Measurements from ENCODE around the gene CNN3.

Gene CNN3

DNA sequence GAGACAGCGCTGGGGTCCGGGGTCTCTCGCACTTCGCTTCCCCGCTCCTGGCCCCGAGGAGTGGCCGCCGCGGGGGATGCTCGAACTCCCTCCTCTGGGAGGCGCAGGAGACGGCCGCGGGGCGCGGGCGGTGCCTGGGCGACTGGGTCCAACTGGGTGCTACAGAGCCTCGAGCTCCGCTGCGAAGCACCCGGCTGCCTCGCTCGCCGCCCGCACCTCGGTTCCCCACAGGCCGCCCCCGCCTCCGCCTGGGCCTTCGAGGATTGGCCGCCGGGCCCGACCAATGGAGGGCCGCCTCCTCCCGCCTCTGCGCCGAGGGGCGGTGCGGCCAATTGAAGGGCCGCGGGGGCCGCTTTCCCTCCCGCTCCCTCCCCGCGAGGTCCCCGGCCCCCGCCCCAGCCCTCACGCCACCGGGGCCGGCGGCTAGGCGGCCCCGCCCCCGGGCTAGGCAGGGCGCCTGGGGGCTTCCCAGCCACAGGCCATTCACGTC lies at the start of gene CNN3:
Gene CNN3 (minus strand): TSS at position 196 of the 490 bp plus-strand sequence. CDS start 216 bp downstream, outside the sequence.
- peak; percentile 60 for DNase-seq

DNA sequence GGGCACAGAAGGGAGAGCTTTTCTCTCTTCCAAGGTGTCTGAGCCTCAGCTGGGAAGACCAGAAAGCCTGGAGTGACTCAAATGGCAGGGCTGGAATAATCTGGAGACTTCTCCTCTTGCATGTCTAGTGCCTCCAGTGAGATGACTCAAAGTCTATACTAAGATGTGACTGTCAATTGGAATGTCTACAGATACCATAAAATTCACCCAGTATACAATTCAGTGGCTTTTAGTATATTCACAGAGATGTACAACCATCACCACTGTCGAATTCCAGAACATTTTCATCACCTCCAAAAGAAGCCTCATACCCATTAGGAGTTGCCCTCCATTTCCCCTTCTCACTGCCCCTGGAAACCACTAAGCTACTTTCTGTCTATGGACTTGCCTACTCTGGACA lies 47.9 kb upstream of the CNN3 start:
- no peak for DNase-seq

DNA sequence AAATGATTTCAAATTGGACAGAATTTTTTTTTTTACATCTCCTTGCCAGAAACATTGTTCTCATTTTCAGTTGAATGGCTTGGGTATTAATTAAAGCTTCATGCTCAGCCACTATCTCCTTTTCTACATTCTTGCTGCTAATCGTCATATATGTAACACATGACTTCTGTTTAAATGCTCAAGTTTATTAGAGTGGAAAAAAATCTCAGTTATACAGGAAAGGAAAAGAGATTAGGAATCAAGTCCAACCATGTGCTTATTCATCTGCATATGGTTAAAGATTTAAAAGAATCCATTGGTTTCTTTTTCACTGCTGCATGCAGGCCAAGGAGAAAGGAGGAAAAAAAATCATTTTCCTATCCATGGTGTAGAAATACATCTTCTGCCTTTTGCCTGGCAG lies 47.3 kb upstream of the CNN3 start:
- no peak for DNase-seq

DNA sequence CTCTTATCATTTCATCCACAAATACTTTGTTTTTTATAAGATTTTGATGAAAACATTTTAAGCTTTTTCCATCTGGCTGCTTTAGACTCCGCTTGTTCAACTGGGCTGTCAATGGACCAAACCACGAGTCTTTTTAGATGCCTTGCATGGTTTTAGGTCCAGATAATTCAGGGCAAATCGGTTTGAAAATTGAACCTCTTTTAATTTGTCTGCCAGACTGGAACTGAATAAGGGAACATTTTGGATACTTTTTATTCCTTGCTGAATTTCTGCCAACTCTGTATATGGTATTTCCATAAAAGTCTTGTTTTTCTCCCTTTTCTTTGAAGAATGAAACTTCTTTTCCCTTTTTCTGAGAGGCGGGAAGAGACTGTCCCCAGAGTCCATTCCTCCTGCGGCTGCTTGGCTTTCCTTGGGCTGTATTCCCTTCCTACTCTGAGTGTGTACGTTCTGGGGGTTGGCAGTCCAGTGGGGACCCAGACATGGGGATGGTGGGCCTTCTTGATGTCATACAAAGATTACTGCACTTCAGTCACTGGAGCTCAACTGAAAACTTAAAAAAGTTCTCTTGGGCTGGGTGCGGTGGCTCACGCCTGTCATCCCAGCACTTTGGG lies 46.5 kb upstream of the CNN3 start:
- no peak for DNase-seq

DNA sequence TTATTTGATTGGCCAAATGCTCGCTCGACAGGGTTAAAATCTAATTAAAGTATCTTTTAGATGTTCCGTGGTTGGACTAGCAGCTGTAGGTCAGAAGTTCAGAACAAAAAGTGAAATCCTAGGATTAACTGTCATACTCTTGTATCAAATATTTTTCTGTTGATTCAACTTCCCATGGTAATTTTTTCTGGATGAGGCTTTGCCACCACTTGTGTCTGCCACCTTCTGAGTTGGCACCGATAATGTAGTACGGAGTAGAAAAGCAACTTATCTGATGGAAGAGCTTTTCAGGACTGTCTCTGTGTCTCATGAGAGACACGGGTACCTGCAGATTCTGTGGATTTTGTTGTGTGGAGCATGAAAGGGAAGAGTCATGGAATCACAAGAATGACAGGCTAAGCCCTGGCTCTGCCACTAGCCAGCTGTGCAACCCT lies 44.6 kb upstream of the CNN3 start:
- DNase-seq = no peak

DNA sequence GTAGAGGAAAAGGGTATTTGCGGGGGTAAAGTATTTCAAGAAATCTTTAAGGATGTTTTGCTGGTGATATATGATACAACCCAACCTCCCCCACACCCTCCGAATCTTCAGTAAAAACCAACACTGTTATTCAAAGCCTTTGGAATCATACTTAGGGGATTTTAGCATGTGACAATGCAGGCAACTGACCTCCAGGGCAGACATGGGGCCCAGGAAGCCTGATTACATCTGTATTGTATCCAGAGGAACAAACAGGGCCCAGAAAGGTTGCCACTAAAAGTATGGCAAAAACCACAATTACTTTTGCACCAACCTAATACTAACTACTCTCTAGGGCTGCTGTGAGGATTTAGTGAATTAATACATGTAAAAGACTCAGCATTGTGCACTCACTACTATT lies 43.9 kb upstream of the CNN3 start:
- no peak for DNase-seq

DNA sequence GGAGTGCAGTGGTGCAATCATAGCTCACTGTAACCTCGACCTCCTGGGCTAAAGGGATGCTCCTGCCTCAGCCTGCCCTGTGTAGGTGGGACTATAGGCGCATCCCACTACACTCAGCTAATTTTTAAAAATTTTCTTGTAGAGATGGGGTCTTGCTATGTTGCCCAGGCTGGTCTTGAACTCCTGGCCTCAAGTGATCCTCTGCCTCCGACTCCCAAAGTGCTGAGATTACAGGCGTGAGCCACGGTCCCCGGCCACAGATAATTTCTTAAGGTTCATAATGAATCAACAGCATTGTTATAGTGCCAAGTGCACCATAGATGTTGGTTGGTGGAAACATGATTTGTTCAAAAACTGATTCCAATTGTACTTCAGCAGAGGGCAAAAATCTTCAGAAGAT lies 42.2 kb upstream of the CNN3 start:
- DNase-seq = no peak

DNA sequence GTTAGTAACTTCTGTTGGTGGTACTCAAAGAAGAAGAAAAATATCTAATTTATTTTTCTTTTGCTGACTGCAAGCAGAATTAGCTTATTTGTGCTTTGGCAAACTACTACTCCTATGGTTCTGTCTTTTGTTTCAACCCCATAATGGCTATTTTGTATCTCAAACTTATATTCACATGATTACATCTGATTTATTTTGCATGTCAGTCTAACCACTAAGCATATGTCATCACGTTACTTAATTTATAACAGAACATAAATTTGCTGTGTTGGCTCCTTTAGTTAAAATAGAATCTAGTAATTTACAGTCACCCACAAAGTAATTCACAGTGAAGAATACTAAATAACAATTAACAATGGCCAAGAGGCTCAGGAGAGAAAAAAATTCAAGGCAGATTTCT lies 39.1 kb upstream of the CNN3 start:
- DNase-seq = no peak

DNA sequence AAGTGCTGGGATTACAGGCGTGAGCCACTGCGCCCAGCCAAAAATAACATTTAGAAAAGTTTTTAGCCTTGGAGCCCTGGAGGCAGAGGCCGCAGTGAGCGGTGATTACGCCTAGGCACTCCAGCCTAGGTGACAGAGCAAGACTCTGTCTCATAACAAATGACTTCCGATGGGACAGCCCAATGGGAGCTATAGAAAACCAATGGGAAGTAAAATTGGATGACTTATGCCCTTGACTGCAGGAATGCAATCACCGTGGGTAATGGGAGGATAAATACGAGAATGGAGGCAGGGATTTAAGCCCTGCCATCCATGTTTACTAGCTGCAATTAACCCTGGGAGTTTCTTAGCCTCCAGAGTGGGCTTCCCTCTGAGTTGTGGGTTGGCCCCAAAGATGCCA lies 37.0 kb upstream of the CNN3 start:
- no peak for DNase-seq

DNA sequence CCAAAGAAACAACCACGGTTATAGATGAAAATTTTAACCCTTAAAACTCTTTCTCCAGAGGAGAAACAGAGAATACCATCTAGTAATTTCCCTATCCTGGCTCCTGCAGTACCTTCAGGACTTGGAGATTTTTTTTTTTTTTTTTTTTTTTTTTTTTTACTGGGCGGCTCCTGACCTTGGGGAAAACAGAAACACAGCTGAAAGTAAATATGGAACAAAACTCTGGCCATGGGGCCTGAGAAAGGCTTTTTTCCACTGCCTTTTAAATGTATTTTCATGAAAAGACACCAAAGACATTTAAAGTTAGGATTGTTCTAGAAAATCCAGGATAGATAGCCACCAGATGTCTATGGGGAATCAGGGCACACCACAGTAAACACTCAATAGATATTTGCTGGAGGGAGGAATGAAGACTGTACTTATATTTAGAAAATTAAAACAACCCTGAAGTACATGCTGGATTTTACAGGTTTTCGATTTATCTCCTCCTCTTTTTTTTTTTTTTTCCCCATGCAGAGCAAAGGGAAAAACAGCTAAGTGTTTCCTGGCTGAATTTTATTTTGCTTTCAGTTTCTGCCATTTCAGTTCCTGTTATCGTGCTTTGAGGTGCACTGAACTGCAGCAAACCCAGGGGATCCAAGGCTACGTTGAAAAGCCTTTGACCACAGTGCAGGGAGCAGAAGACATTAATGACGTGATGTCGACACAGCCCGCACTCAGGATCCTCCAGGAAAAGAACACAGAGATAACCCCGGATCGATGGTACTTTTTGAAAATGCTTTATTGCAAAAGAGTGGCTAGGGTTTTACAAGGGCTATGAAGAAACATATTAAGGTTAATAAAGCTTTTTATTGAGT lies 35.7 kb upstream of the CNN3 start:
- no peak for DNase-seq

DNA sequence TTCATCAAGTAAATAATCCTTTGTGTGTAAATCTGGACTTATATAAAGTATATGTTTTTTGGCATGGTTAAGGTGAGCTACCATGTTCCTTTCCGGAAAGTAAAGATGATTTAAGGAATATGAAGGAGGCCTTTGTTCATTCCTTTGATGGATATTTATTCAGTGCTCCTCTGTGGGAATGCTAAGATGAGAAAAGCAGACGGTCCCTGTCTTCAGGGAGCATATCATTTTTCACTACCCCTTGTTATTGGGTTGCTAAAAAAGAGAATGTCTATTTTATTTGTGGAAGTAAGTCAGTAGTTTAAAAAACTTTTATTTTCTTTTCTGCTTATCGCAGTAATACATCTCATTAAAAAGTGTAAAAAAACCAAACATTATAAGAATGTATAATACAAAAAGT lies 35.1 kb upstream of the CNN3 start:
- no peak for DNase-seq

DNA sequence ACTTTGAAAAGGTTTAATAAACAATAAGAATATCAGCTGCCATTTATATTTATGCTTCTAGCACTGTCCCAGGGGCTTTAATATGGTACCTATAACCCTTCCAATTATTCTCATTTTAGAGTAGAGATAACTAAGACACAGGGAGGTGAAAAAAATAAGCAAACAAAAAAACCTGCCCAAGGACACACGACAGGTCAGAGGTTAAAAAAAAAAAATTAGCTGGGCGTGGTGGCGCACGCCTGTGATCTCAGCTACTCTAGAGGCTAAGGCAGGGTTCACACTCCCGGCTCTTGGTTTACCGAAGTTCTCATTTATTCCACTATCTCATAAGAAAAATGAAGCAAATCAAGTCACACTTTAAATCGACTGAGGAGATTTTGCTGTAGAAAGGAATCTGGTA lies 34.7 kb upstream of the CNN3 start:
- no peak for DNase-seq

DNA sequence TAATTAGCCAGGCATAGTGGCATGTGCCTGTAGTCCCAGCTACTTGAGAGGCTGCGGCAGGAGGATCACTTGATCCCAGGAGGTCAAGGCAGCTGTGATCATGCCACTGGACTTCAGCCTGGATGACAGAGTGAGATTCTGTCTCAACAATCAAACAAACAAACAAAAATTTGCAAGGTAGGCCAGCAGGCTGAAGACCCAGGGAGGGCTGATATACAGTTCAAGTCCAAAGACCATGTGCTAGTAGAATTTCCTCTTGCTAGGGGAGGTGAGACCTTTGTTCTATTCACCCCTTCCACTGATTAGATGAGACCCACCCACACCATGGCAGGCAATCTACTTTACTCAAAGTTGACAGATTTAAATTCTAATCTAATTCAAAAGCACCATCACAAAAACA lies 31.2 kb upstream of the CNN3 start:
- DNase-seq = no peak

DNA sequence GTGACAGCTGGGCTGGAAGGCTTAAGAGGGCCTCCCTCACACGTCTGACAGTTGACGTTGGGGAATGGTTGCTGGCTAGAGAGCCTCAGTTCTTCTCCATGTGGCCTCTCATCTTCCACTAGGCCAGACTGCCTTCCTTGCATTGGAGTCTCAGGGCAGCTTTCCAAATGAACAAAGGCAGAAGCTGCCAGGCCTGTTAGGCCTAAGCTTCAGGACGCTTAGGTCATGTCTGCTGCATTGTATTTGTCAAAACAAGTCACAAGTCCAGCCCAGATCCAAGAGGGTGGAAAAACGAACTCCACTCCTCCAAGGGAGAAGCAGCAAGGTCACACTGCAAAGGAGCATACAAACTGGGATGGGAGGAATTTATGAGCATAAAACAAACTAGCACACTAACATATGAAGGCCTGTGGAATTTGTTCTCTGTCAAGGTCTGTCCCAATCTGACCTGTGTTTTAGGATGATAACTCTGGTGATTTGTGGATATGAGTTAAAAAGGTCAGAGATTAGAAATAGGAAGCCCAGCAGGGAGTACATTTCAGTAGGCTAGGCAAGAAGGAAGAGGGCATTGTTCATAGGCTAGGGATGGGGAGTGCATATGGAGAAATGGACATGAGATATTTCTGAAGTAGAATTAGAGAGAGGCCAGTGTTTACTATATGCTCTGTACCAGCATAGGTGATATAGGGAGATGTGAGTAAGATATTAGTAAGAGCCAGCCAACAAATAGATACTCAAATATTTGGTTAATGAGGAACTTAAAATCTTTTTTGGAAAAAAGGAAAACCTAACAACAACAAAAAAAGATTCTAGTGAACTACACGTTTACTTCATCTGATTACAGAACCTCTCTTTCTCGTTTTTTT lies 29.1 kb upstream of the CNN3 start:
- no peak for DNase-seq

DNA sequence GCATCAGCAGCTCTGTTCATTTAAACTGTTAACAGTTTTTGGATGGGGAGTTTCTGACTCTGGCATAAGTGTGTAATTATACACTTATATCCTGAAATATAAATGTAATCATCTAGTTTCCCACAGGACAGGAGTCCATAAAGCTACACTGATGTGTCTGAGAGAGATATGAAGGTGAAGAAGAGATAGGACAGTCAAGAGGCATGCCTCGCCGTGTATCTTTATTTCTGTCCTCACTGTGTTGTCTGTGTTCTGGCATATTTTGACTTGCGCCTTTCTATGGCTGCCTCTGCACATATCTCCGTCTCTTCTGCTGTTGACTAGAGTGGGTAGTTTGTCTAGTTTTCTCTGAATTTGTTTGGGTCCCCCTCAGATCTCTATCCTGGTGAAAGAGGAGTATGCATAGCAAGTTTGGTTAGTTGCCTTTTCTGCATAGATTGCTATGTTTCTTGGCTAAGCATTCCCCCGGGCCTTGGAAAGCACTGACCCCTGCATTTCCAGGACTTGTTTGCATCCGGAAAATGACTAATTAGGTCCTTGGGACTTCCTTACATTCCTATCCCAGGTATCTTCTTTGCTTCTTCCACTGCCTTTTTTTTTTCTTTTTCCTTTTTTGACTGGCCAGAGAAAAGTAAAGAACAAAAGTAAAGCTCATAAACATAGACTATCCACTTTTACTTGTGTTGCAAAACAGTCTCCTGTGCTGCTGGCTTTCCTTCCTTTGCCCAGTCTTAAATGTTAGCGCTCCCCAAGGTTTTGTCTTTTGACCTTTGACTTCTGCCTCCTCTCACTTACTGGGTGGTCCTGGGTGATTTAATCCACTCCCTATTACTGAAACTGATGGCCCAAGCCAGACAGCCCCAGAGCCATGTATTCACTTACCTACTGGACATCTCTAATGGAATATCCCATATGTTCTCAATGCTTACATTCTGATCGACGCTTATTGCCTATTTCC lies 27.6 kb upstream of the CNN3 start:
- no peak for DNase-seq

DNA sequence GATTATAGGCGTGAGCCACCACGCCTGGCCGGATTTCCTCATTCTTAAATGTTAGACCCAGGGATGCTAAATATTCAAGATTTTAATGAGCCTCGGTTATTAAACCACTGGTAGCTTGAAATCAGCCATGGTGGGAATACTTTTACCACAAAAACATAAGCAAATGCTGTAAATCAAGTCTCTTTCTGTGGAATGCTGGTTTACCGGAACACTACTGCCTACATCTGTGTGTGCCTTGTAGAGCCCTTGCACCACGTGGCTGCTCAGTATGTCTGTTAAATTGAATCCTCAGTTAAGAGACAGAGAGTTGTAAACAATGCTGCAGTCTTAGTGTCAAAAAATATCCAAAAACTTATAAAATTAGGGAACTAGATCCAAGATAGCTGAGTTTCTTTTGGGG lies 26.8 kb upstream of the CNN3 start:
- no peak for DNase-seq

DNA sequence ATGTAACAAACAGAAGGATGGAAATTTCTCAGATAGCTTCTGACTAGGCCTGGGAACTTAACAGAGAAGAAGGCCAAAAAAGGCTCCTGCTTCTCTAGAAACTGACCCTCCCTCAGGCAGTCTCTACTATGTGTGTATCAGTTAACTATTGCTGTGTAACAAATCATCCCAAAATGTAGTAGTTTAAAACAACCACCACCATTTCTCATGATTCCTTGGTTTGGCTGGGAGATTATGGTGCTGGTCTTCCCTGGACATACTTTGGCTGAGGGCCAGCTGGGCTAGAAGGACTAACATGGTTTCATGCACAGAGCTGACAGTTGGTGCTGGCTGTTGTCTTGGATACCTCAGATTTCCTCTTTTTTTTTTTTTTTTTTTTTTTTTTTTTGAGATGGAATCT lies 26.2 kb upstream of the CNN3 start:
- DNase-seq = no peak

DNA sequence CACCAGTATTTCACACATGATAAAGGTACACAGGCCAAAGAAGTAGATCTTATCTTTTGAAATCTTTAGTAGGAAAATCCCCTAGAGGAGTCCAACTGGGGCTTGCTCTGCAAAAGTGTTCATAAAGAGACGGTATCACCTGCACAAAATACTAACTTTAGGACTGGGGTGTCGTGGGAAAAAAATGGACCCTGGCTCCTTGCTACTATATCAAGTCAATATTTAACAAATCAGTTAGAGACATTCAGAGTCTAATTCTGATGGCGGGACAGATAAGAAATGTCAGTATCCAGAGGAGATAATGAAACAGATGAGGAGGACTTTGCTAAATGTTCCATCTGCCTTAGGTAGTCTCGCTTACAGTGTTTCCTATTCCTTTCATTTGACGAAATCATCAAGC lies 25.6 kb upstream of the CNN3 start:
- DNase-seq = no peak

DNA sequence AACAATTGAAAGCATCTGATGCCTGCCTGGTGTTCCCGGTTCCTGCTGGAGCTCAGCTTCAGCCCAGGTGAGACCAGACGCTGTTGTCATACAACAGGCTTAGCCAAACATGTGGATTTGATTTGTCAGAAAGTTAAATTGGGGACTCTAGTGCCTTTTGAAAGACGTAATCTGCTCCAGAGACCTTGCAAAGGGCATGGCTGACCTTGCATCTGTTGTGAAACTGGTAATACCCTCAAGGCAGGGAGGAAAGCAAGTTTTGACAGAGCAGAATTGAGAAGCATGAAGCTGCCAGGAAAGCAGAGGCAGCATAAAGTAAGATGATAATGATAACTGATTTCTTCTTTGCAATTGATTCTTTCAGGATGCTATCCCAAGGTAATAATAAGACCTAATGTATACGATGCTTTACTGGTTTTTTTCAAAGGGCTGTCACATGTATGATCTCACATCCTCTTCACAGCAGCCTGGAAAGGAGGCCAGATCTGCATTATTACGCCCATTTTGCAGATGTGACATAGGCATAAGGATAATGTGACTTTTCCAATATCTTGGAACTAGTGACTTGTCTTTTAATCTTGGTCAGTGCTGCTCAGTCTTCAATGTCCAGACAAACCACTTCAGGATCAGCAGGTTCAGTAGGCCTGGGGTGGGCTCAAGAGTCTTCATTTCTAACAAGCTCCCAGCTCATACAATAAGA lies 24.7 kb upstream of the CNN3 start:
- DNase-seq = no peak

DNA sequence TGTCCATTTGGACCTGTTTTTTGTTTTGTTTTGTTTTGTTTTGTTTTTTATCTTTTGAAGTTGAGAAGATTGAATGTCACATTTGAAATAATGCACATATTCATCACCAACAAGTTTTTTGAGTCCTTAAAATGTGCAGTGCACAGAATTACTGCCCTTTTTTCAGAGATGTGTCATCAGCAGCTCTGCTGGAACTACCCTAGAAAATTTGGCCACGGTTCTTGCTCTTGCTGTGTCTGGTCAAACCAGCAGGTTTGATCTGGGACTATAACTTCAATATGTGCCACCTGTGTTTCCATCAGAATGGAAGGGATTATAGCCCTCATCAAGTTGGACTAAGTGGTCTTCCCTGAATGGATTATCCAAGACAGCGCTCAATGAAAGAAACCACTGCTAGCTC lies 24.1 kb upstream of the CNN3 start:
- no peak for DNase-seq

Measured in NCI-H748 treated with DMSO at 0.1 percent for 48 hours (cell line).